HG02981 (cell line): ENCODE results near the gene WDR7.
A peak's percentile ranks its signal among the peaks of the same experiment; 100 is the strongest.
"Not testable (repeated sequence)": the region's sequence is repeated elsewhere in the genome, so short reads cannot be mapped to it uniquely, and the experiment has no call there.

Experiments used
- ATAC-seq: cut with Tn5 transposase; IDR thresholded peaks from one replicate; pipeline ENCODE4 v1.9.1; 2021; ENCODE audit warnings: mild to moderate bottlenecking, moderate library complexity; ENCODE audit not compliant: unreplicated experiment

WDR7 gene

GRCh38 chr18:56652802-56653201 is 1.6 kb downstream of the WDR7 start:
- no peak for ATAC-seq

- ATAC-seq: not testable (repeated sequence)
Observed at GRCh38 chr18:56654280-56654679, 3.1 kb downstream of the WDR7 start.

GRCh38 chr18:56658261-56658660 is 7.1 kb downstream of the WDR7 start:
- ATAC-seq: no peak

GRCh38 chr18:56659111-56659510 is 8.0 kb downstream of the WDR7 start:
- ATAC-seq: no peak

GRCh38 chr18:56660655-56661054 is 9.5 kb downstream of the WDR7 start:
- ATAC-seq: no peak

- no peak for ATAC-seq
Observed at GRCh38 chr18:56661360-56662062, 10.4 kb downstream of the WDR7 start.

GRCh38 chr18:56662063-56662408 is 10.9 kb downstream of the WDR7 start:
- no peak for ATAC-seq

GRCh38 chr18:56662502-56662901 is 11.3 kb downstream of the WDR7 start:
- ATAC-seq: no peak

GRCh38 chr18:56662902-56663301 is 11.7 kb downstream of the WDR7 start:
- ATAC-seq: no peak

GRCh38 chr18:56672391-56672790 is 21.2 kb downstream of the WDR7 start:
- no peak for ATAC-seq

- no peak for ATAC-seq
Observed at GRCh38 chr18:56672981-56673380, 21.8 kb downstream of the WDR7 start.

- no peak for ATAC-seq
Observed at GRCh38 chr18:56676639-56677038, 25.5 kb downstream of the WDR7 start.

GRCh38 chr18:56678836-56679565 is 27.8 kb downstream of the WDR7 start:
- ATAC-seq: no peak

GRCh38 chr18:56684277-56684676 is 33.1 kb downstream of the WDR7 start:
- ATAC-seq: no peak

GRCh38 chr18:56691530-56691929 is 40.4 kb downstream of the WDR7 start:
- ATAC-seq: no peak

- ATAC-seq: no peak
Observed at GRCh38 chr18:56696966-56697365, 45.8 kb downstream of the WDR7 start.

GRCh38 chr18:56702946-56703345 is 51.8 kb downstream of the WDR7 start:
- ATAC-seq: no peak

- ATAC-seq: peak; percentile 100
Observed at GRCh38 chr18:56709463-56709862, 58.3 kb downstream of the WDR7 start.

- ATAC-seq: no peak
Observed at GRCh38 chr18:56711708-56712445, 60.7 kb downstream of the WDR7 start.

- no peak for ATAC-seq
Observed at GRCh38 chr18:56712761-56713160, 61.6 kb downstream of the WDR7 start.

GRCh38 chr18:56715121-56715520 is 64.0 kb downstream of the WDR7 start:
- ATAC-seq: no peak

GRCh38 chr18:56716692-56717146 is 65.6 kb downstream of the WDR7 start:
- ATAC-seq: no peak
